ENCODE results near the gene MAP2K2. TPM values are rescaled to one million over a fixed set of nuclear protein-coding genes. Genes with fewer than 3 reads are reported as not detected.
"Not testable (repeated sequence)": the region's sequence is repeated elsewhere in the genome, so short reads cannot be mapped to it uniquely, and the experiment has no call there.

MAP2K2 gene
- 144 and 156 TPM in 2 replicates for total RNA-seq

- intact Hi-C loops (cut with micrococcal nuclease): loop anchor here (1.0 to 5.0 kb wide), 10 partner anchors 9 to 598 kb away; partner anchors contain the start of genes ANKRD24, APBA3, DPP9 and EEF2
Measured at GRCh38 chr19:4123615-4124568, at the start of gene MAP2K2. MAP2K2 (minus strand) TSS chr19:4124122; CDS start chr19:4123875, 247 bp downstream.

DNA sequence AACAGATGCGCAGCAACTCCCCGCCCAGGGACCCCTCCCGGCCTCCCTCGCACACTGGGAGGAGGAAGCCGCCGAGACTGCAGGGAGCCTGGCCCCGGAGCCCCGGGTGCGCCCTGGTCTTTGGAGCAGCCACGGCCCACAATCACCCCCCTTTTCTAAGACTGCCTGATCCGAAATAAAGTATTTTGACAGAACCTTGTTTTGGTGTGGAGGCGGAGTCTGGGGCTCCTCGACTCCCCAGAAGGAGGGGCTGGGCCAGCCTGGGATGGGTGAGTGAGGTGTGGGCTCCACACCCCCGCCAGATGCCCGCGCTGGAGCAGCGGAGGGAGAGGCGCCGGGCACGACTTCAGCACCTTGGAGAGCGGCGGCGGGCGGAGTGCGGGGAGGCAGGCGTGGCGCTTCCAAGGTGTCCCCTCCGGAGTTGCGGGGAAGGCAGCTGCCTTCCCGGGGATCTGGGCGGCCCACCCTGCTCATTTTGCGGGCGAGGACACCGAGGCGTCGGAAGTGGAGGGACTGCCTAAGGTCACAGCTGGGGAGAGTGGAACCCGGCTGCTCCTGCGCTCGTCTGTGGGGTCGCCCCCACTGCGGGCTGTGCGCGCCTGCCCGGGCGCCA, 49.0 kb upstream of the MAP2K2 start:
- intact Hi-C loops (cut with micrococcal nuclease): loop anchor here (2.0 kb wide), 1 partner anchor 14 kb away; no protein-coding TSS in a partner anchor

DNA sequence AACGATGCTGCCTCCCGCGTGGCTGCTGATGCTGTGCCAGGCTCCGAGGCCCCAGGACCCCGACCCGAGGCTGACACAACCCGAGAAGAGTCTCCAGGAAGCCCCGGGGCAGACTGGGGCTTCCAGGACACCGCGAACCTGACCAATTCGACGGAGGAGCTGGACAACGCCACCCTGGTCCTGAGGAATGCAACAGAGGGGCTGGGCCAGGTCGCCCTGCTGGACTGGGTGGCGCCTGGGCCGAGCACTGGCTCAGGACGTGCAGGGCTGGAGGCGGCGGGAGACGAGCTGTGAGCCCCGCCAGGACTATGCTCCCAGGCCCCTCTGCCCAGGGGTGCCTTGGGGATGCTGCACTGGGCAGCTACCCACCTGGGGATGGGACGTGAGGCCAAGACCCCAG, 47.8 kb upstream of the MAP2K2 start:
- intact Hi-C loops (cut with micrococcal nuclease): loop anchor here (2.0 kb wide), 1 partner anchor 15 kb away; no protein-coding TSS in a partner anchor

- intact Hi-C loops (cut with micrococcal nuclease): no loop called here
Measured at GRCh38 chr19:4164262-4164661, 40.3 kb upstream of the MAP2K2 start.

DNA sequence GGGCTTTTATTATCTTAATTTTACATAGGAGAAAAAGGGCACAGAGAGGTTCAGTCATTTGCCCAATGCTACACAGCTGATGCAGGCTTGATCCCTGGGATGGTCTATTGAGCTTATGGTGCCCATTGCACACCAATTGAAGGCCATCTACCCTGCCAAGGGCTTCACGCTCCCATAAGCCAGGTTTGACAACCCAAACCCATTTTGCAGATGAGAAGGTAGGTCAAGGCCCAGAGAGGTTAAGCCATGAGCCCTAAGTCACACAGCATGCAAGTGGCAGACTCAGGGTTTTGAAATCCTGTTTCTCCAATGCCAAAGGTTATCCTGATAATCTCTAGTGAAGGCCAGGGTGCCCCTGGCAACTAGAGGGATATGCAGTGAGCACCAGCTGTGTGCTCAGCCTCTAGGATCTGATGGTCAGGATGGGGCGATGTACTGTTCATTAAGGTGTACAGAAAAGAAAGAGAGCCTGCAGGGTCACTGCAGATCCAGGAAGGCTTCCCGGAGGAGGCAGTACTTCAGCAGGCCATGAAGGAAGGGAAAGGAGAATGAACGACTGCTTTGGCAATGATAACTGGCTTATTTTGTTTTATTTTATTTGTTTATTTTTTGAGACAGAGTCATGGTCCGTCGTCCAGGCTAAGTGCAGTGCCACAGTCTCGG, 37.6 kb upstream of the MAP2K2 start:
- intact Hi-C loops (cut with micrococcal nuclease): no loop called here

- intact Hi-C loops (cut with micrococcal nuclease): not testable (repeated sequence)
Measured at GRCh38 chr19:4157971-4158370, 34.0 kb upstream of the MAP2K2 start.

DNA sequence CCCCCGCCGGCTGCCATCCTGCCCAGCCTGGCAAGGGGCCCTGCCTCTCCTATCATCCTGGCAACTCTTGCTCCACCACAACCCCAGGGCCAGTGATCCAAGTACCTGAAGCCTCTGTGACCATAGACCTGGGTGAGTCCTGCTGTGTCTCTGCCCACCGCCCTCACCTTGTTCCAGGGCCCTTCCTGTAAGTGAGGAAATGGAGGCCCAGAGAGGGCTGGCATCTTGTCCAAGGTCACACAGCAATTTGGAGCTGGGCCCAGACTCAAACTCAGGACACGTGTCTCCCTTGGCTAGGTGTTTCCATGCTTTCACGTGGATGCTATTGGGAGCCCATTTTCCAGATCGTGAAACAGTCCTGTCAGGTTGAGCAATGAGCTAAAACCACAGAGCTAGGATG, 33.2 kb upstream of the MAP2K2 start:
- intact Hi-C loops (cut with micrococcal nuclease): no loop called here

DNA sequence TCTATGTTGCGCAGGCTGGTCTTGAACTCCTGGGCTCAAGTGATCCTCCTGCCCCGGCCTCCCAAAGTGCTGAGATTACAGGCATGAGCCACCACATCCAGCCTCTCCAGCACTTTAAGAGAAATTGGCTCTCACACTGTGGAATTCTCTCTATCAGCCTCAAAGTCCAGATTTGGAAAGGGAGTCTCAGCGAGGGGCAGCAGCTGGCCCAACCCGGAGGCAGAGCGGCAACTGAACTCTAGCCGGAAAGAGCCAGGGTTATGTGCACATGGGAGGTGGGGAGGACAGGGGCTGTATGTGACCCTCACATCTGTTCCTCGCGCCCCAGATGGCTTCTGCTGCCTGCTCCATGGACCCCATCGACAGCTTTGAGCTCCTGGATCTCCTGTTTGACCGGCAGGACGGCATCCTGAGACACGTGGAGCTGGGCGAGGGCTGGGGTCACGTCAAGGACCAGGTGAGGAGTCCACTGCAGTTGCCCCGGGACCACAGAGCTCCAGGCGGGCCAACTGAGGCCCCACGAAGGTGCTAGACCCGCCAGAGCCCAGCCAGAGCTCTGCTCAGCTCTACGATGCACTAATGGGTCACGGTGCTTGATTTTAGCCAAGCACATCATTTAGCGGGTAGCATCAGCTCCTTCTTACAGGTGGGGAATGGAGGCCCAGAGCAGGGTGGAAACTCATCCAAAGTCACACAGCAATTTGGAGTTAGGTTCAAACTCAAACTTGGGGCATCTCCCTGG, 30.8 kb upstream of the MAP2K2 start:
- intact Hi-C loops (cut with micrococcal nuclease): no loop called here

- intact Hi-C loops (cut with micrococcal nuclease): no loop called here
Measured at GRCh38 chr19:4152241-4152998, 28.5 kb upstream of the MAP2K2 start.

DNA sequence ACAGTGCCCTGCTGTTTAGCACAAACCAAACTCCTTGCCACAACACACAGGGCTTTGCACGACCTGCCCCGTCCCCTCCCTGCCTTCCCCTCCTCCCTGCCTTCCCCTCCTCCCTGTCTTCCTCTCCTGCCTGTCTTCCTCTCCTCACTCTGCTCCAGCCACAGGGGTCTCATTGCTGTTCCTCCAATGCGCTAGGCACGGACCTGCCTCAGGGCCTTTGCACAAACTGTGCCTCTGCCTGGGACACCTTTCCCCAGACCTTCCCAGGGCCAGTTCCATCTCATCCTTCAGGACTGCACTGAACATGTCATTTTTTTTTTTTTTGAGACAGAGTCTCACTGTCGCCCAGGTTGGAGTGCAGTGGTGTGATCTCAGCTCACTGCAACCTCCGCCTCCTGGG, 27.7 kb upstream of the MAP2K2 start:
- intact Hi-C loops (cut with micrococcal nuclease): no loop called here

DNA sequence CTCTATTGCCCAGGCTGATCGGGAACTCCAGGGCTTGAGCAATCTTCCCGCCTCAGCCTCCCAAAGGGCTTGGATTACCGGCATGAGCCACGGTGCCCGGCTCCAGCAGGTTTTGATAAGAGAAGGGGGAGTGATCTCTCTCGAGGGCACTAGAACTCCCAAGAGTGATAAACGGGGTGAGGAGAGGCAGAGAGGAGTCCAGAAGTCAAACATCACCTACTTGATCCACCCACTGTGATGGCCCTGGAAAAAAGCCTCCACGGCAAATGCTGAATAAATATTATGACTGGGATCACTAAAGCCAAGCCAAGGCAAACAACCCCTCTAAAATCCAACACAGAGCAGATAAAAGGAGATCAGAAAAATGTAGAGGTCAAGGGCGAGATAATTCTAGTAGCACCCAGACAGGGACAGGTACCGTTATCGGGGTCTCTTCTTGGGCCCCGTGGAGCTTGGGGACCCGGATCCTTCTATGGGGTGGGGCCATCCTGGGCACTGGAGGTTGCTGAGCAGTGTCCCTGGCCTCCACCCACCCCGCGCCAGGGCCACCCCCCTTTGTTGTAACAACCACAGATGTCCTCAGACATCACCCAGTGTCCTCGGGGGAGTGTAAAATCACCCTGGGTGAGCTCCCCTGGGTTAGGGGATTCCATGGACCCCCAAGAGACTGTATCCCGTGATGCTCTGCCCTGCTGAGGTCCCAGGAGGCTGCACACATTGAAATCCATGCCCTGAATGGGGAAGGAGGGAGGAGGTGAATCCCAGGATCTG, 25.8 kb upstream of the MAP2K2 start:
- intact Hi-C loops (cut with micrococcal nuclease): no loop called here

- intact Hi-C loops (cut with micrococcal nuclease): no loop called here
Measured at GRCh38 chr19:4144666-4145249, 20.8 kb upstream of the MAP2K2 start.

DNA sequence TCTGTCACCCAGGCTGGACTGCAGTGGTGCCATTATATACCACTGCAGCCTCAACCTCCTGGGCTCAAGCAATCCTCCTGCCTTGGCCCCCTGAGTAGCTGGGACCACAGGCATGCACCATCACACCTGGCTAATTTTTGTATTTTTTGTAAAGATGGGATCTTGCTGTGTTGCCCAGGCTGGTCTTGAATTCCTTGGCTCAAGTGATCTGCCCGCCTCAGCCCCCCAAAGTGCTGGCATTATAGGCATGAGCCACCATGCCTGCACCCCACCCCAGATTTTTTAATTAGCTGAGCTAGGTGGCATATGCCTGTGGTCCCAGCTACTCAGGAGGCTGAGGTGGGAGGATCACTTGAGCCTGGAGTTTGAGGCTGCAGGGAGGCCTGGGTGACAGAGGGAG, 19.0 kb upstream of the MAP2K2 start:
- intact Hi-C loops (cut with micrococcal nuclease): not testable (repeated sequence)

DNA sequence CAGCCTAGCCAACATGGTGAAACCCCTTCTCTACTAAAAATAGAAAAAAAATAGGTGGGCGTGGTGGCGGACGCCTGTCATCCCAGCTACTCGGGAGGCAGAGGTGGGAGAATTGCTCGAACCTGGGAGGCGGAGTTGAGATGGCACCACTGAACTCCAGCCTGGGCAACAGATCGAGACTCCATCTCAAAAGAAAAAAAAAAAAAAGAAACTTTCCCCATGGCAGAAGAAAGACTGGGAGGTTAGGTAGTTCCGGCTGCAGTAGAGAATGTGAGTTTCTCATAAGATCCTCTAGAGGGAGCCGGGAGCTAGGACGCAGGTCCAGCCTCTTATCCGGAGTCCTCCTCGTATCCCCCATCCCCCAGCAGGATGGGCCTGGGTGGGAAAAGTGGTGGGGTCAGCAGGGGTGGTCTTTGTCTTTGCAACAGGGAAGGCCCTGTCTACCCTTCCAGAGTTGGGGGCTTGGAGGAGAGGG, 16.4 kb upstream of the MAP2K2 start:
- intact Hi-C loops (cut with micrococcal nuclease): loop anchor here (1.0 kb wide), 2 partner anchors 46 to 64 kb away; no protein-coding TSS in a partner anchor

DNA sequence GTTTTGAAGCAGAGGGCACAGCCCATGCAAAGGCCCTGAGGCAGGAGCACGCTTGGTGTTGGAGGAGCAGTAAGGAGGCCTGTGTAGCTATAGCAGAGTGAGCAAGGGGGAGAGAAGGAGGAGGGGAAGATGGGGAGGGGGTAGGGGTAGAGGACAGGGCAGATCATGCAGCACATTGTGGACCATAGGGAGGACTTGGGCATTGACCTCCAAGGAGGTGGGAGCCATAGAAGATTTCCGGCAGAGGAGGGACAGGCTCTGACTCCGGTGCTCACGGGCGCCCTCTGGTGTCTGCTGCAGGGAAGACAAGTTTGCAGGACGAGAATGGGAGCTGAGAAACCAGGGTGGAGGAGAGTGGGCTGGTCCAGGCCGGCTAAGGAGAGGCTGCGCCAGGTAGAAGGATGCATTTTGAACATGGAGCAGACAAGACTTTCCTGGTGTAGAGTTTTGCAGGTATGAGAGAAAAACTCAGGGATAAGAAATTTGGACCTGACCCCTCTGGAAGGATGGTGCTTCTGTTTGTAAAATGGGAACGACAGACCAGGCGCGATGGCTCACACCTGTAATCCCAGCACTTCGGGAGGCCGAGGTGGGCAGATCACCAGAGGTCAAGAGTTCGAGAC, 15.8 kb upstream of the MAP2K2 start:
- intact Hi-C loops (cut with micrococcal nuclease): loop anchor here (1.0 to 2.0 kb wide), 5 partner anchors 15 to 153 kb away; partner anchors contain the start of genes MAP2K2 and ZBTB7A

DNA sequence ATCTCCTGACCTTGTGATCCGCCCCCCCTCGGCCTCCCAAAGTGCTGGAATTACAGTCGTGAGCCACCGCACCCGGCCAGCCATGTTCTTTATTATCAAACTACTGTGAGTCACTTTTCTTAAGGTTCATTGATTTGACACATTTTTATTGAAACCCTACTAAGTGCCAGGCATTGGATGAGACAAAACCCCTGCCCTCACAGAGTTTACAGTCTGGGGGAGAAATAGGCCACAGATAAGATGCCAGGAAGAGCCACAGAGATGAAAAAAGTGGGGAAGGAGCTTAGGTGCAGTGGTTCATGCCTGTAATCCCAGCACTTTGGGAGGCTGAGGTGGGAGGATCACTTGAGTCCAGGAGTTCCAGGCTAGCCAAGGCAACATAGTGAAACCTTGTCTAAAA, 14.5 kb upstream of the MAP2K2 start:
- intact Hi-C loops (cut with micrococcal nuclease): loop anchor here (2.0 kb wide), 1 partner anchor 14 kb away; the partner anchor contains the start of gene MAP2K2

DNA sequence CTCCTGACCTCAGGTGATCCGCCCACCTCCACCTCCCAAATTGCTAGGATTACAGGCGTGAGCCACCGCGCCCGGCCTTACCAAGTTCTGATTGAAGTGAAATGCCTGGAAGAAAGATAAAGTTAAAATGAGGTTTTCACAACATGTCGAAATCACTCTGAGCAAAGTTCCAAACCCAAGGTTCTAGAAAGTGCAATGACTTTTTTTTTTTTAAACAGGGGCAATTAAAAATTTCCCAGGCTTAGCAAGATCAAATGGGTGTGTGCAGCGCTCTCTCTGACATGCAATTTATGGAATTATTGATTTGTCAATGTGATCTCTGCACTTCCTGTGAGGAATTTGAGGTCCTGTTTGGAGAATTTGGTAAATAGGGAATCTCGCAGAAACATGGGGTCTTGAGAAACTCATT, 12.8 kb upstream of the MAP2K2 start:
- intact Hi-C loops (cut with micrococcal nuclease): no loop called here

DNA sequence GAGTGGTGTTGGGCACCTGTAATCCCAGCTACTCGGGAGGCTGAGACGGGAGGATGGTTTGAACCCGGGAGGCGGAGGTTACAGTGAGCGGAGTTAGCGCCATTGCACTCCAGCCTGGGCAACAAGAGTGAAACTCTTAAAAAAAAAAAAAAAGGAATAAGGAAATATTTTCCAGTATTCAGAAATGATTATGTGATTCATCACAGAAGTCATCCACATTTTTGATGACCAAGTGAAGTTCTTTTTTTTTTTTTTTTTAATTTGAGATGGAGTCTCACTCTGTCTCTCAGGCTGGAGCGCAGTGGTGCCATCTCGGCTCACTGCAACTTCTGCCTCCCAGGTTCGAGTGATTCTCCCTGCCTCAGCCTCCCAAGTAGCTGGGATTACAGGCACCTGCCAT, 11.5 kb upstream of the MAP2K2 start:
- intact Hi-C loops (cut with micrococcal nuclease): not testable (repeated sequence)

All from T-helper 1 cell treated with Interleukin-12 subunit alpha and Interleukin-12 subunit beta and Interleukin-4 antibody, amounts not matched to agents 30 ng/mL and 1 ng/mL, for 36 hours (primary cell).